Stimulated activated CD4-positive, alpha-beta T cell treated with anti-CD3 and anti-CD28 coated beads, Interleukin-12 subunit alpha, Interleukin-12 subunit beta, amount 100 ng/mL, for 24 hours (primary cell): Measurements from ENCODE around the gene TMEM132D.

ENCODE experiments used
- DNase-seq, 2 experiments: peaks; one replicate each; pipeline ENCODE4 v3.0.0-alpha.2; 2020; ENCODE audit warnings: low read depth in 2 of 2

TMEM132D gene

DNA sequence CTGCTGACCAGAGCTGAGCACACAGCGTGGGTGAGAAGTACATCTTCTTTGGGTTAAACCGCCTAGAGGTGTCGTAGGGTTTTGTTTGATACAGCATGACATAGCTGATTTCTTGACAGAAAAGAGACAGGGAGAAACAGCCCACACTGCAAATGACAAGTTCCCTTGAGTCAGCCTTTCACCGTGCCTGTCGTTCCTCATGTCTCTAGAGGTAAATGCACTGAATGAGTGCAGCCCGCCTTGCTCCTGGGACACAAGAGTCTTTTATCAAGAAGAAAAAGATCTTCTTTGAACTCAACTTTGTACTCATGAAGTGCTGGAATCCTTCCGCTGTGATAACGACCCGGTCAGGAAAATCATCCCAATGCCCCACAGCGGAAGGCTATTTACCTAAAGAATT lies 77.6 kb downstream of the TMEM132D start:
- DNase-seq, result no peak

- no peak for DNase-seq
Measured at GRCh38 chr12:129825316-129825715, 78.5 kb downstream of the TMEM132D start.

- no peak for DNase-seq
Measured at GRCh38 chr12:129821964-129822363, 81.9 kb downstream of the TMEM132D start.

- DNase-seq, result no peak
Measured at GRCh38 chr12:129819391-129819790, 84.4 kb downstream of the TMEM132D start.

DNA sequence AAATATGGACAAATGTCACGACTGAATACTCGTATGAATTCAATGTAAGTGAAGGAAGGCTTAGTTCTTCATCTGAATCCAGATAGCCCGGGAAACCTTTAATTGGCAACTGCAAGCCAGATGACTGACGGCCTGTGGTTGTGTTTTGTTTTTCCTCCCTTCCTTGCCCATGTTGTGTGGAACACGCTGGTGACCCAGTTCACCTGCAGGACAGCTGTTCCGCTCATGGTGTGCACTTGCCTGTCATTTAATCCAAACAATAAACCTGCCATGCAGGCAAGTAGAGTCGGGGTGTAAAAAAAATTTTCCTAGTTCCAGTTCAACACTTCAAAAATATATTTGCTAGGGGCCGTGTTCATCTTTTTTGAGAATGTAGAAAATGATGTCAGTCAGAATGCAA lies 88.0 kb downstream of the TMEM132D start:
- no peak for DNase-seq

GRCh38 chr12:129811963-129812362 lies 91.9 kb downstream of the TMEM132D start:
- DNase-seq, result no peak

DNA sequence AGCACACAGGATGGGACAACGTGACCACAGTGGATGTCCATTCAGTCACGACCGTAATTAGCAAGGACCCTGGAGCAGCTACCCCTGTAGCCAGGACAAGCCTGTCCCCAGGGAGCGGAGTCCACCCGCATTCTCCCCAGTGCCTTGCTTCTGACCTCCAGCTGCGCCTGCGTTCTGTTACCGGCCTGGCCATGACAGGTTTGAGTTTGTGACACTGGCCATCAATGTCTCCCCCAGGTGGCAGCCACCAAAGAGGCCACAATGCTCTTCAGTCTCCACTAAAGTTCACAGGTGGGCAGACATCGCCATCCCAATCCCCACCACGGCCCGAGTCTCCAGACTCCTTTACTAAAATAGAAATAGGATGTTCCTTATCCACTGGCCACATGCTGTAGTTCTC lies 96.7 kb downstream of the TMEM132D start:
- DNase-seq, result no peak

DNA sequence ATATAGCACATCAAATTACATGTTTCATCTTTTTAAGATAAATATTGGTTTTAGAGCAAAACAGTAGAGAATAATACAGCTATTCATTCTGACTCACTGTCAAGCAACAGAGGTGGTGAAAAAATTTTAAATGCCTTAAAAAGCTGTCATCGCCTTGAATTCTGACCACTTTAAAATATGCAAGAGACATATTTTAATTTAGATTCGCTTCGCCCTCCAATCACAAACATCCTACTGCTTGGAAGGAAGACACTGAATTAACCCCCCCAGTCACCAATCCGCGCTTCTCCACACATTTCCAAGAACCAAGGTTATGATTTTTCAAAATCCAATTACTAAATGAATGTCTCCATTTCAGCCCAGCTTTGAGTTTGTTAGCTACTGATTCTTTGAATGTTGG lies 112.4 kb downstream of the TMEM132D start:
- DNase-seq, result no peak

DNA sequence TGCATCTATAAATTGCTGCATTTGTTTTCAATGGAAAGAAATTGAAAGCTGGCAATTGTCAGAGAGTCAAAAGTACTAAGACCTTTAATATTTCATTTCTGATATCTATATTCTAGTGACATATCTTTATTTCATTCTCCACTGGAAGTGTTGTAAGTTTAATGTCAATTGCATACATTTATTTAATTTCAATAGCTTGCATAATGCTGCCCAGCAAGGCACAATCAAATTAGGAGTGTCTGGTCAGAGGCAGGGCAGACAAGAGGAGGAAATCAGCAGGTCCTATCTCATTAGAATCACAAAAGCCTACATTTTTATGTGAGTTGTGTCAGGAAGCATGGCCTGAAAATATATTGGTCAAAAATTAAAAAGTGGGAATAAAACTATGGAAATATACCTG lies 112.9 kb downstream of the TMEM132D start:
- no peak for DNase-seq

- DNase-seq, result no peak
Measured at GRCh38 chr12:129790331-129790730, 113.5 kb downstream of the TMEM132D start.

DNA sequence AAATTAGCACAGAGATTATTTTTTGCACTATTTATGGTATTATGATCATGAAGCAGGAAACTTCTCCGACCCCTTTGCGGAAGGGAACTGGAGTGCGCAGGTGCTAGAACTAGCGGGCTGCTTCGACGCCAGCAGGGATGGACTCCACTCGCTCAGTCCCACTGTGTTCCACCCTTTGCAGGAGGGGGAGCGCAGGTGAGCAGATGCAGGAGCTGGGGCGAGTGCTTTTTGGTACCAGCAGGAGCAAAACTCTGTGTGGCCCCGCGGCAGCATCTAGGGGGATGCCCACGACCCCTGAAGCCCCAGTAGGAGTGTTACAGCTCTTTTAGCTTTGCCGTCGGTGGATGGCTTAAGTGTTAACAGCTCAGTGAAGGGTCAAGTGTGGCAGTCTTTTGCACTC lies 113.9 kb downstream of the TMEM132D start:
- no peak for DNase-seq

- DNase-seq, result no peak
Measured at GRCh38 chr12:129788506-129789084, 115.2 kb downstream of the TMEM132D start.

DNA sequence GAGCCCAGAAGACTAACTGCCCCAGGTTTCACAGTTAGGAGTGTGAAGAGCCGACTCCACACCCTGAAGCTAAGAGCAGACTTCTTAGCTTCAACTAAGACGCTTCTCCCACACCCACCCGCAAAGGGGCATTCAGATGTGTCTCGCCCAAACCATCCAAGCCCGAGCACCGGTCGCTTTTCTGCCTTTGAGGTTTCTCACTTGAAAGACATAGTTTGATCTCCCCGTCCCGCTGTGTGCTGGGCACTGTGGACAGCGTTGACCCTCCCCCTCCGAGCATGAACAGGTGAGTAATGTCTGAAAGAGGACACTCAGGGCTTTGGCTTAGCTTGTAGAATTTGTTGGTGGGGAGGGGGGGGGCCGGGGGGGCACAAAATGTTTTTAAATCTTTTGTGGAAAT lies 123.8 kb downstream of the TMEM132D start:
- DNase-seq, result no peak

GRCh38 chr12:129779033-129779432 lies 124.8 kb downstream of the TMEM132D start:
- no peak for DNase-seq

DNA sequence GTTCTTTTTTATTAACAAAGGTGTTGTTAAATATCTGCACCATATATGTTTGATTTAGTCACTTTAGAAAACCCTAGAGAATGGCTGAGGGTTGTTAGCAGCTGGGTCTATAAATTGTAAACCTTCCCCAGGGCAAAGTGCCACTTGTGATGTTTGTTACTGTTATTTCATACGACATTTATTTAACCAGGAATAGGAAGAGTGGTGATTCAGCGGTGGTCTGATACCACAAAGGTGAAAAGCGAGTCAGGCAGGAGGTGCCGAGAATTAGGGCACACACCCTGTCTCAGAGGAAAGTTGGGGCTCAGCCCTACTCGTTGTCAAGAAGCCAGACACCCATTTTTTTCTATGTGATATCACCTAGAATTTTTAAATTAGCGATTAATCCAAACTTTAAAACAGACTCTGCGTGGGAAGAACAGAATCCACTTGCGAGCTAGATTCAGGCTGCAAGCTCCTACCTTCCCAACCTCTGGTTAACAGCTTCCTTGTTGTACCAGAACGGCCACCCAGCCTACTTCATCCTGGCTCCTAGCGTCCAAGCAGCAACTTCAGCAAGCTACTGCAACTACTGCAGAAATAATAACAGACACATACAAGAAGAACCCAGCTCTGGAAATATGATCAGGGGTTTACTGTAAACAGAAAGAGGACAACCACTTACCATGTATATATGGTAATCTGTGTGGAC lies 126.7 kb downstream of the TMEM132D start:
- no peak for DNase-seq

GRCh38 chr12:129772501-129773493 lies 131.0 kb downstream of the TMEM132D start:
- DNase-seq, result no peak

- DNase-seq, result no peak
Measured at GRCh38 chr12:129771238-129771637, 132.6 kb downstream of the TMEM132D start.

GRCh38 chr12:129765719-129766118 lies 138.1 kb downstream of the TMEM132D start:
- DNase-seq, result no peak

- DNase-seq, result no peak
Measured at GRCh38 chr12:129762436-129762835, 141.4 kb downstream of the TMEM132D start.

DNA sequence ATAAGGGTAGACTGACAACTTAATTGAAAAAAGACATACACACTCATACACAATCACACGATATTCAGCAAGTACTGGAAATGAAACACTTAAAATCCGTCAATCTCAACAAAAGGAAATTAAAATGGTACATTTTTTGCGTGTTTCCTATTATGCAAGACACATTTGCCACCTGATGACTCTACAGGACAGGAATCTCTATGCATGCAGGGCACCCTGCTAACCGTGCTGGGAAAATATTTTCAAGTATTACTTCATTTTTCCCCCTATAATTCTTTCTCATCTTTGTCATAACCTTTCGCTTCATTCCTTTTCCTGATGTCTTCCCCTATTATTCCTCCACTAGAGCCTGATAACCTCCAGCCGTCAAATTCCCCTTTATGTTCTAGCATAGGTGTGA lies 150.2 kb downstream of the TMEM132D start:
- DNase-seq, result no peak

DNA sequence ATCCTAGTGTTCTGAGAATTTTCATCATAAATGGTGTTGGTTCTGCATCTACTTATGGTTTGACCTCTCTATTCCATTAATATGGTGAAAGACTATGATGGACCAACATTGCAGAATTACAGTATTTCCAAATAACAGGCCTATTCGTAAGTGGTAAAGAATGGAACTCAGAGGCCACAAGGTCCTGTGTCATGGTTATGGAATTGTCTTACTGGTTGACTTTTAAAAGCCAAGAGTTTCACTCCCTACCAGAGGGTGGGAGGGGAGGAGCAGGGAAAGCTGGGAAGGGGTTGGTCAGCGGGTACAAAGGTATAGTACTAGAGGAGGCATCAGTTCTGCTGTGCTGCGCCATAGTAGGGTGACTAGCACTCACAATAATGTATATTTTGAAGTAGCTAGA lies 153.4 kb downstream of the TMEM132D start:
- no peak for DNase-seq

GRCh38 chr12:129746318-129746717 lies 157.5 kb downstream of the TMEM132D start:
- no peak for DNase-seq

- no peak for DNase-seq
Measured at GRCh38 chr12:129729170-129729569, 174.7 kb downstream of the TMEM132D start.
